Kidney (tissue), 14 donors: ENCODE measurements around the gene PLA2G2F. TPM values are rescaled to one million over a fixed set of nuclear protein-coding genes. Genes with fewer than 3 reads are reported as not detected.

Source experiments
- DNase-seq, 5 donors: peaks; one replicate each; pipeline ENCODE4 v3.0.0-alpha.2; 2013 to 2020
- FAIRE-seq: peaks from 2 replicates; lab custom pipeline; 2012; peaks lifted over from hg19 to GRCh38; lab: Jason Lieb, UNC
- H3K27ac ChIP-seq, 2 donors: one replicate each; pipeline ENCODE4 v1.7.0; 2013; ENCODE audit warnings: low read depth in 2 of 2, low read length in 2 of 2, inconsistent platforms in 1 of 2
- H3K27me3 ChIP-seq: one replicate; pipeline ENCODE4 v1.7.1; 2013; ENCODE audit warnings: low read length, inconsistent platforms; ENCODE audit not compliant: control insufficient read depth, insufficient read depth
- H3K36me3 ChIP-seq, 3 donors: one replicate each; pipeline versions ENCODE4 v1.7.0 to v1.7.1; 2013; ENCODE audit warnings: low read length in 3 of 3, control low read depth in 1 of 3, inconsistent platforms in 1 of 3; ENCODE audit not compliant: insufficient read depth in 3 of 3, control insufficient read depth in 2 of 3
- H3K4me1 ChIP-seq, 3 donors: one replicate each; pipeline versions ENCODE4 v1.7.0 to v1.7.1; 2013; ENCODE audit warnings: low read length in 3 of 3, inconsistent platforms in 1 of 3, low read depth in 1 of 3; ENCODE audit not compliant: control insufficient read depth in 2 of 3, insufficient read depth in 2 of 3
- H3K4me3 ChIP-seq, 3 donors: one replicate each; pipeline versions ENCODE4 v1.7.0 to v1.8.1; 2013; ENCODE audit warnings: low read length in 3 of 3, control low read depth in 1 of 3, inconsistent platforms in 1 of 3
- H3K9ac ChIP-seq, 3 donors: one replicate each; pipeline versions ENCODE4 v1.7.0 to v1.7.1; 2013; ENCODE audit warnings: low read length in 3 of 3, control low read depth in 1 of 3, inconsistent platforms in 1 of 3
- H3K9me3 ChIP-seq, 3 donors: one replicate each; pipeline versions ENCODE4 v1.7.0 to v1.7.1; 2013; ENCODE audit warnings: low read length in 3 of 3, control low read depth in 1 of 3, inconsistent platforms in 1 of 3; ENCODE audit not compliant: control insufficient read depth in 2 of 3, insufficient read depth in 1 of 3
- intact Hi-C: fragments of 100-400 bp; cut with DNase I; formaldehyde crosslinking; loops from one replicate; pipeline ENCODE4 v1.11.1; 2022
- polyA plus RNA-seq: library from polyadenylated mRNA; stranded (reverse); fragments of 350-450 nt; fragmentation: Illumina TruSeq; extraction: RNeasy Lipid Tissue Mini Kit (QIAGEN cat#74804); gene quantifications from one replicate; pipeline ENCODE4 v1.2.3, GENCODE V29; 2014; ENCODE audit warnings: low read depth, low replicate concordance; ENCODE audit not compliant: insufficient read depth
- total RNA-seq: library from RNA; stranded (reverse); fragmentation: NEBNext Ultra II Directional; extraction: Animal tissue kit (Norgen Biotek cat#: 25700); gene quantifications from one replicate; pipeline ENCODE4 v1.2.1, GENCODE V29; 2021
- TF ChIP-seq, protein P1 (sequence below): IDR thresholded peaks from 3 replicates; pipeline ENCODE4 v1.5.1; 2012; ENCODE audit warnings: mild to moderate bottlenecking, moderate library complexity, borderline replicate concordance; ENCODE audit not compliant: insufficient read depth; ENCODE audit errors: extremely low read depth
- donor health status: control.
- donor health status: control.
- donor health status: control.
- donor health status: control.
- donor health status: control.
- donor health status: DM: yes; HTN: yes; CAD: no.
- donor health status: Normal renal cell carcinoma (clear cell type).

The PLA2G2F gene
- total and polyA plus RNA-seq, 2 donors from 2014 or later, result not detected

DNA sequence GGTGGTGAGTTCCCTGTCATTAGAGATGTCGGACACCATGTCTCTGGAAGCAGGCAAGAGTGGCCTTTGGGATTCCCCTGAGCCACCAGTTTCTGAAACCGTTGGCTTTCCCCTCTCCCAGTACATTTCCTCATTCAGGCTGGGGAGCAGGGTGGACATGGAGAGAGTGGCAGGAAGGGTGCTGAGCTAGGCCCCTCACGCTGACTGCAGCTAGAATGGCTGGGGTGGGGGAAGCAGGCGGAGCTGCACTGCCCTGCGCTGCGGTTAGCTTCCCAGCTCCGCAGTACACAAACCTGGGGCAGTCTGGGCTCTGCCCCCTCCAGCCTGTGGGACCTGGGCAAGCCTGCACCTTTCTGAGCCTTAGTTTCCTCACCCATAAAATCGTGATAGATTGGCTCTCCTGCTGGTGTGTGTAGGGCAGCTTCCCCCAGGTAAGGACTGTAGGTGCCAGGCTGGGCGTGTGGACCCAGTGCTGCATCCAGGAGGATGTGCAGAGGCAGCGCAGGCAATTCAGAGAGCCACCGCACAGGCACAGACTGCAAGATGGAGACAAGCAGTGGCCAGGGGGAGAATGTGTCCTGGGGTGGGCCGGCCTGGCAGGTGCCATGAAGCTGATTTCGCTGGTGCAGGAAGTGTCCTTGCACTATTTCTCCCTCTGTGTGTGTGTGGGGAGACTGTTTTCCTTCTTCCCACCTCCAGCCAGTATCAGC is 3.0 kb downstream of the PLA2G2F start:
- TF ChIP-seq, protein P1, sequence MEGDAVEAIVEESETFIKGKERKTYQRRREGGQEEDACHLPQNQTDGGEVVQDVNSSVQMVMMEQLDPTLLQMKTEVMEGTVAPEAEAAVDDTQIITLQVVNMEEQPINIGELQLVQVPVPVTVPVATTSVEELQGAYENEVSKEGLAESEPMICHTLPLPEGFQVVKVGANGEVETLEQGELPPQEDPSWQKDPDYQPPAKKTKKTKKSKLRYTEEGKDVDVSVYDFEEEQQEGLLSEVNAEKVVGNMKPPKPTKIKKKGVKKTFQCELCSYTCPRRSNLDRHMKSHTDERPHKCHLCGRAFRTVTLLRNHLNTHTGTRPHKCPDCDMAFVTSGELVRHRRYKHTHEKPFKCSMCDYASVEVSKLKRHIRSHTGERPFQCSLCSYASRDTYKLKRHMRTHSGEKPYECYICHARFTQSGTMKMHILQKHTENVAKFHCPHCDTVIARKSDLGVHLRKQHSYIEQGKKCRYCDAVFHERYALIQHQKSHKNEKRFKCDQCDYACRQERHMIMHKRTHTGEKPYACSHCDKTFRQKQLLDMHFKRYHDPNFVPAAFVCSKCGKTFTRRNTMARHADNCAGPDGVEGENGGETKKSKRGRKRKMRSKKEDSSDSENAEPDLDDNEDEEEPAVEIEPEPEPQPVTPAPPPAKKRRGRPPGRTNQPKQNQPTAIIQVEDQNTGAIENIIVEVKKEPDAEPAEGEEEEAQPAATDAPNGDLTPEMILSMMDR, result no peak

GRCh38 chr1:20143318-20143717 is 4.2 kb downstream of the PLA2G2F start:
- H3K4me1 ChIP-seq, result no peaks in the 10 kb centered on the region
- H3K27me3 ChIP-seq, result no peaks in the 10 kb centered on the region
- no peak overlapping the region for H3K9ac ChIP-seq
- peak in 1 of 5 donors; percentile 57 for DNase-seq
- intact Hi-C loops, result no loop called here
- FAIRE-seq, result no peak
- H3K9me3 ChIP-seq, result no peaks in the 10 kb centered on the region
- no peaks in the 10 kb centered on the region for H3K36me3 ChIP-seq
- H3K4me3 ChIP-seq, result no peak overlapping the region
- TF ChIP-seq, protein P1, result no peak
- no peak overlapping the region for H3K27ac ChIP-seq

More for the DNA sequence above, 3.0 kb downstream of the PLA2G2F start:
- Histone ChIP-seq H3K27me3 (no peaks in the 10 kb centered on the region), H3K4me3 (no peak overlapping the region), H3K9ac (no peak overlapping the region), H3K9me3 (no peaks in the 10 kb centered on the region), H3K27ac (no peak overlapping the region), H3K4me1 (no peaks in the 10 kb centered on the region), H3K36me3 (no peaks in the 10 kb centered on the region)
- FAIRE-seq, result no peak
- intact Hi-C loops, result no loop called here
- peak in 1 of 5 donors; percentile 53 for DNase-seq

DNA sequence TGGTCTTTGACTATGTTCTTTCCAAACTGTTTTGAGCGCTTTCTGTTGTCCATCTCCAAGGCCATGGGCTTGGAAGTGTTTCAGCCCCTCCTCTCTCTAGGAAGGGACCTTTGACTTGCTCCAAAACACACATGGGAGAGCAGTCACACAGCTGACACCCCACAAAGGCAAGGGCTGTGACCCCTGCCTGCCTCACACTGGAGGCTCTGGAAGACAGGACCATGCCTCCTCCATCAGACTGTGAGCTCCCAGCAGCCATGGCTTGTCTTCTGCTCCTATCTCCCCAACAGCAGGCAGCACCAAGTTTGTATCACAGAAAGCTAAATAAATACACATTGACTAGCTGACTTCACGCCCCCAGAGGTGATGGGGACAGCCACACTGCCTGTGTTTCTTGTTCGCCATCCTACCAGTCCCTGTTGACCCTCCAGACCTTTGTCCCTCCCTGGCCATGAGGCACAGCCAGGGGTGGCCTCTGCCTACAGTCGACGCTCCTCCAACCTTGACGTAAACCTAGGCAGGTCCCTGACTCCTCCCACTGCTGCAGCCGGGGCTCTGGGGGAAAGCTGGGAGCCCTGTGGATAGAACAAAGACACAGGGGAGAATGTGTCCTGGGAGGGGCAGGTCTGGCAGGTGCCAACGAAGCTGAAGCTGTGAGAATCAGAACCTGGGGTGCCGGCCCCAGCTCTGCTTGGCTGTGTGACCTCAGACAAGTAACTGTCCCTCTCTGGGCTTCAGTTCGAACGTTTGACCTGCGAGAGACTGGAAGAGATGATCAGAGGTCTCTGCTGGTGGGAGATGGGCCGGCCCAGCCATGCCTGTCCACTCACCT is 4.8 kb downstream of the PLA2G2F start:
- TF ChIP-seq, protein P1, result no peak
- Histone ChIP-seq H3K27ac (no peak overlapping the region), H3K36me3 (no peaks in the 10 kb centered on the region), H3K27me3 (no peaks in the 10 kb centered on the region), H3K9me3 (no peaks in the 10 kb centered on the region), H3K4me1 (no peaks in the 10 kb centered on the region), H3K9ac (no peak overlapping the region), H3K4me3 (no peak overlapping the region)
- intact Hi-C loops, result no loop called here
- peak in 2 of 5 donors; percentile 33 to 44 for DNase-seq
- FAIRE-seq, result no peak
